Natural killer cell treated with Interleukin-12 subunit alpha and Interleukin-12 subunit beta and Interleukin-15 and Interleukin-18, amount 100 ng/mL, for 72 hours (primary cell): Measurements from ENCODE around the gene SEC16A. TPM values are rescaled to one million over a fixed set of nuclear protein-coding genes. Genes with fewer than 3 reads are reported as not detected.
"Not testable (repeated sequence)": the region's sequence is repeated elsewhere in the genome, so short reads cannot be mapped to it uniquely, and the experiment has no call there.

ENCODE experiments used
- ATAC-seq, 2 donors: fragments of 150-1000 bp; cut with Tn5 transposase in 1 of 2; sonication (Bioruptor Pico), chemical (Tn5 transposase) in 1 of 2; 2 replicates each; pipeline ENCODE4 v1.10.0; 2021
- DNase-seq: peaks from one replicate; pipeline ENCODE4 v3.0.0; 2022; ENCODE audit warnings: low spot score
- H3K27ac Mint-ChIP-seq, 2 donors: 1 replicate in 1 of 2; 2 replicates in 1 of 2; pipeline ENCODE4 v1.8.0; 2022; ENCODE audit warnings: mixed read lengths in 2 of 2, mild to moderate bottlenecking in 1 of 2, moderate library complexity in 1 of 2
- H3K27me3 Mint-ChIP-seq, 2 donors: 1 replicate in 1 of 2; 2 replicates in 1 of 2; pipeline ENCODE4 v1.8.0; 2022; ENCODE audit warnings: mixed read lengths in 2 of 2
- H3K36me3 Mint-ChIP-seq: one replicate; pipeline ENCODE4 v1.8.0; 2022; ENCODE audit warnings: mixed read lengths
- H3K4me1 Mint-ChIP-seq, 2 donors: 1 replicate in 1 of 2; 2 replicates in 1 of 2; pipeline ENCODE4 v1.8.0; 2022; ENCODE audit warnings: low read depth in 2 of 2, mixed read lengths in 2 of 2, mild to moderate bottlenecking in 1 of 2
- H3K4me3 Mint-ChIP-seq: one replicate; pipeline ENCODE4 v1.8.0; 2022; ENCODE audit warnings: mixed read lengths
- H3K9me3 Mint-ChIP-seq: 2 replicates; pipeline ENCODE4 v1.8.0; 2022; ENCODE audit warnings: mixed read lengths
- total RNA-seq, 2 donors: library from RNA; stranded (reverse); gene quantifications; one replicate each; pipeline ENCODE4 v1.2.3, GENCODE V29; 2022

SEC16A gene
- total RNA-seq, 2 donors from 2014 or later, result 104 to 121 TPM

- ATAC-seq, result no peak
- no peak for DNase-seq
- peaks cover 11% of the 10 kb centered on the region for H3K36me3 Mint-ChIP-seq
- H3K9me3 Mint-ChIP-seq, result no peaks in the 10 kb centered on the region
- no peaks in the 10 kb centered on the region for H3K27me3 Mint-ChIP-seq
- no peak overlapping the region for H3K4me3 Mint-ChIP-seq
- no peak overlapping the region for H3K27ac Mint-ChIP-seq
- H3K4me1 Mint-ChIP-seq, result no peaks in the 10 kb centered on the region
Observed at GRCh38 chr9:136418182-136419091, 64.4 kb downstream of the SEC16A start.

GRCh38 chr9:136416914-136417313 lies 65.9 kb downstream of the SEC16A start:
- no peak overlapping the region for H3K27ac Mint-ChIP-seq
- H3K4me3 Mint-ChIP-seq, result no peak overlapping the region
- no peak for DNase-seq
- peaks cover 3 to 7% of the 10 kb centered on the region in 2 donors for H3K4me1 Mint-ChIP-seq
- ATAC-seq, result no peak
- peaks cover 11% of the 10 kb centered on the region for H3K36me3 Mint-ChIP-seq
- no peaks in the 10 kb centered on the region for H3K27me3 Mint-ChIP-seq
- H3K9me3 Mint-ChIP-seq, result no peaks in the 10 kb centered on the region

DNA sequence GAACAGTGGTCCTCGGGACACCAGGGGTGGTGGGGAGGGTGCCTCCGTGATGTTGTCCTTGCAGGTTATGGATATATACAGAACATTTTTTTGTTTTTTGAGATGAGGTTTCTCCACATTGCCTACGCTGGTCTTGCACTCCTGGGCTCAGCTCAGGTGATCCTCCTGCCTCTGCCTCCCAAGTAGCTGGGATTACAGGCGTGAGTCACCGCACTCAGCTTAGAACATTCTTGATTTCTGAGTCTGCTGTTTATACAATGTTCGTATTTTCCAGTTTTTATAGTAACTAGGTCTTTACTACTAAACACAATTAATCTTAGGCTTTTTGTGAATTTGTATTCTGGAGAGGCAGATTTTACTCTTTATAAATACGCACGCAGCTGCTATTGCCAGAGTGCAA lies 66.4 kb downstream of the SEC16A start:
- Mint-ChIP-seq H3K9me3 (no peaks in the 10 kb centered on the region), H3K27ac (no peak overlapping the region), H3K27me3 (no peaks in the 10 kb centered on the region), H3K36me3 (peaks cover 11% of the 10 kb centered on the region), H3K4me1 (peaks cover 8 to 10% of the 10 kb centered on the region in 2 donors), H3K4me3 (no peak overlapping the region)
- DNase-seq (no peak), ATAC-seq (no peak)

DNA sequence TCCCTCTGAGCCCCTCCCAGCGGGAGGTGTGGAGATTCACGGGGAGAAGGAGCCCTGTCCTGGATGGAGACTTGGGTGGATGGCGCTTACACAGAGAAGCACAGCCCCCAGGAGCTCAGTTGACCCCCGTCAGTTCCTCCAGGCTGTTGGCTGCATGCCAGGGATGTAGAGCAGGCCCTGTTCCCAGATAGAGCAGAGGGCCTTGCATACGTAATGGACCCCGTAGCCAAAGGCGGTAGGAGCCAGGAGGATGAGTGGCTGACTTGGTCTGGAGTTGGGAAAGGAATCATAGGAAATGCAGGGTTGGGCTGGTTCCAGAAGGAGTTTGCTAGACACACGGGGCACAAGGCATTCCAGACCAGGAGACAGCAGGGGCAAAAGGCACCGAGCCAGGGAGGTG lies 69.9 kb downstream of the SEC16A start:
- Mint-ChIP-seq H3K27ac (no peak overlapping the region), H3K9me3 (no peaks in the 10 kb centered on the region), H3K27me3 (no peaks in the 10 kb centered on the region), H3K4me3 (no peak overlapping the region), H3K36me3 (peaks cover 21% of the 10 kb centered on the region), H3K4me1 (peaks cover 26 to 30% of the 10 kb centered on the region in 2 donors)
- ATAC-seq (no peak), DNase-seq (no peak)

GRCh38 chr9:136411378-136411777 lies 71.5 kb downstream of the SEC16A start:
- Mint-ChIP-seq H3K9me3 (no peaks in the 10 kb centered on the region), H3K27ac (peak overlapping the region; percentile 86 to 91), H3K4me3 (peak overlapping the region; percentile 90), H3K36me3 (peaks cover 16% of the 10 kb centered on the region), H3K4me1 (peaks cover 29 to 30% of the 10 kb centered on the region in 2 donors), H3K27me3 (no peaks in the 10 kb centered on the region)
- DNase-seq (no peak), ATAC-seq (no peak)

DNA sequence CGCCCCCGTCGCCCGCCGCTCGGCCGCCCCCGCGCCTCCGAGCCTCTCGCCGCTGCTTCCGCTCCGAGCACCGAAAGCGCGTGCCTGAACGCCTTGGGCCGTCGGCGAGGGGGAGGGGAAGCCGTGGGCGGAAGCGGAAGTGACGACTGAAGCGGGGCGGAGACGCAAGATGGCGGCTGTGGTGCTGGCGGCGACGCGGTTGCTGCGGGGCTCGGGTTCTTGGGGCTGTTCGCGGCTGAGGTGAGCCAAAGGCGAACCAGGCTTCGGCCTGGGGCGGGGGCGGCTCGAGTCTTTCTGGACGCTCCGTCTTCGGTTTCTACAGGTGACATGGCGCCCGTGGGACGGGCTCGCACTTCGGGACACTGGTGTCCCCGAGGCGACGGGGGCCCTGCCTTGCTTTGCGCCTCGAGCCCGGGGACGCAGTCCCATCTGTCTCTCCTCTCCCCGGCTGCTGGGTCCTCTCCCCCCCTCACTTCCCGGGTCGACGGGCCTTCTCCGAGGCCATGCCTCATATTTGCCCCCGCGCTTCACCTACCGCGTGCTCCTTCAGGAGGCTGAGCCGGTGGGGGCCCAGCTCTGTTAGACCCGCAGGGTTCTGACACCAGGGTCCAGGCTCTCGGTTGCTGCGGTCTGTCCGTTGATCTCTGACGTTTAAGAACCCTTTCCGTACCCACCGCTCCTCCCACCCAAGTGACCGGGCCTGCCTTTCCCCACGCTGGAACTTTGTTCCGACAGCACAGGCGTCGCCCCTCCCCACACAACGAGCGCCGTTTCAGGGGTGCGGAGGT lies 72.1 kb downstream of the SEC16A start, which contains the start of the genes ENTR1 and PMPCA:
ENTR1 (minus strand) TSS at position 115 of the 788 bp plus-strand sequence. CDS start 217 bp downstream, outside the sequence.
PMPCA (plus strand) TSS at position 159 of the 788 bp plus-strand sequence; CDS start at position 170, 11 bp downstream.
- Mint-ChIP-seq H3K36me3 (peaks cover 16% of the 10 kb centered on the region), H3K9me3 (no peaks in the 10 kb centered on the region), H3K4me1 (peaks cover 29 to 30% of the 10 kb centered on the region in 2 donors), H3K4me3 (peak within 1 kb of the TSS; percentile 90), H3K27ac (peak within 1 kb of the TSS; percentile 86 to 91), H3K27me3 (no peaks in the 10 kb centered on the region)
- ATAC-seq (peak; percentile 92 to 97), DNase-seq (peak; percentile 96)

DNA sequence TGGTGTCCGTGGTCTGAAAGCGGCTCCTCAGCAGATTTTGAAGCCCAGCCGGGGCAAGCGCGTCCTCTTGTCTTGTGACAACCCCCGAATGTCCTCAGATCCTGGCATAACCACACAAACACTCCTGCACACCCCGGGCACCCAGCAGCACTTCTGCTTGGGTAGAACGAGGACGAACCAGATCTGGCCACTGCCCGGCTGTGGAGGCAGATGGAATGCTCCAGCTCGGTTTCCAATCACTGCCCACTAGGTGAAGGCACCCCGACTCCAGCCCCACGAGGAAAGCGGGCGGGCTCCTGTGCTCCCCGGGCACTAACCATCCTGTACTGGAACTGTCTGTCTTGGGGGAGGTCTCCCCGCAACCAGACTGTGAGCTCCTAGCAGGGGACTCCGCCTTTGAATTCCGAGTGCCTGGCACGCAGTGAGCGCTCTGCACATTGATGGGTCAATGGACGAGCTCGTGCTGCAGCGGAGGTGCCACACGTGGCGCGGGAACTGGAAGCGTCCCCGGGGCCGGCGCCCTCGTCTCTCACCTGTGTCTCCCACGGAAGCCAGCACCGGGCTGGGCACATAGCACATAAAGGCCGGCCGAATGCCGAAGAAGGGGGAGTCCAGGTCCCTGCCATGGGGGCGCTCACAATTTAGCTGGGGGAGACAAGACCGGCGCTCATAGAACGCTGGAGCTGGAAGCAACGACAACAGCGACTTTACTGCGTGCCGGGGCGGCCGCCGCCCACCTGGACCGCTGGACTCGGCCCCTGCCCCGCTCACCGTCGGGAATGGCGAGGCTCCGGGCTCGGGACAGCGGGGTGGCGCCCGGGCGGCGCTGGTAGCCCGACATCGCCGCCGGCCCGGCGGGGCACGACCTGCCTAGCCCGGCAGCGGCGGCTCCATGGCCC lies 73.0 kb downstream of the SEC16A start:
- DNase-seq (no peak), ATAC-seq (peak; percentile 24 to 38)
- H3K4me1 Mint-ChIP-seq, result peaks cover 35 to 36% of the 10 kb centered on the region in 2 donors
- peak overlapping the region; percentile 86 to 91 for H3K27ac Mint-ChIP-seq
- H3K27me3 Mint-ChIP-seq, result no peaks in the 10 kb centered on the region
- peaks cover 16% of the 10 kb centered on the region for H3K36me3 Mint-ChIP-seq
- H3K4me3 Mint-ChIP-seq, result peak overlapping the region; percentile 90
- H3K9me3 Mint-ChIP-seq, result no peaks in the 10 kb centered on the region

GRCh38 chr9:136407911-136408310 lies 74.9 kb downstream of the SEC16A start:
- DNase-seq, result no peak
- Mint-ChIP-seq H3K27me3 (no peaks in the 10 kb centered on the region), H3K27ac (no peak overlapping the region)

GRCh38 chr9:136407061-136407460 lies 75.8 kb downstream of the SEC16A start:
- not testable (repeated sequence) for H3K4me3 Mint-ChIP-seq, ATAC-seq, H3K27ac Mint-ChIP-seq, H3K27me3 Mint-ChIP-seq, DNase-seq, H3K9me3 Mint-ChIP-seq
- H3K36me3 Mint-ChIP-seq, result peaks cover 10% of the 10 kb centered on the region
- peaks cover 46 to 48% of the 10 kb centered on the region in 2 donors for H3K4me1 Mint-ChIP-seq

More at GRCh38 chr9:136407911-136408310, 74.9 kb downstream of the SEC16A start:
- peaks cover 47 to 48% of the 10 kb centered on the region in 2 donors for H3K4me1 Mint-ChIP-seq
- H3K9me3 Mint-ChIP-seq, result no peaks in the 10 kb centered on the region
- peaks cover 10% of the 10 kb centered on the region for H3K36me3 Mint-ChIP-seq
- H3K4me3 Mint-ChIP-seq, result no peak overlapping the region
- ATAC-seq, result no peak

DNA sequence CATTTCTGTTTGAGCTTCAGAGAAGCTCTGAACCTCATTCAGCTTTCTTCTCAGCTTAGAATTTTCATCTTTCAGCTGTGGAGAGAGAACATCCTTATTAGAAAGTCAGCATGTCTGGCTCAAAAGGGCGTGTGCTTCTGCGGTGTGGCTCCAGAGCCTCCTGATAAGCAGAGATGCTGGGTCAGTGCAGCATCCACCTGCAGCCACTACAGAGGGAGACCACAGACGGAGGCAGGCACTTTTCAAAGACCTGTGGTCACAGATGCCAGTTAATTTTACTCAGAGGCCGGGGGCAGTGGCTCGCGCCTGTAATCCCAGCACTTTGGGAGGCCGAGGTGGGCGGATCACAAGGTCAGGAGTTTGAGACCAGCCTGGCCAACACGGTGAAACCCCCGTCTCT lies 76.9 kb downstream of the SEC16A start:
- DNase-seq, H3K36me3 Mint-ChIP-seq, H3K9me3 Mint-ChIP-seq, H3K4me3 Mint-ChIP-seq, H3K27me3 Mint-ChIP-seq, ATAC-seq, H3K27ac Mint-ChIP-seq: not testable (repeated sequence)
- peaks cover 43 to 44% of the 10 kb centered on the region in 2 donors for H3K4me1 Mint-ChIP-seq

- Mint-ChIP-seq H3K36me3 (peaks cover 5% of the 10 kb centered on the region), H3K9me3 (no peaks in the 10 kb centered on the region), H3K27me3 (no peaks in the 10 kb centered on the region), H3K27ac (peak overlapping the region; percentile 82 to 93), H3K4me1 (peaks cover 43 to 48% of the 10 kb centered on the region in 2 donors), H3K4me3 (peak overlapping the region; percentile 77)
- ATAC-seq (no peak), DNase-seq (no peak)
Observed at GRCh38 chr9:136405481-136405880, 77.4 kb downstream of the SEC16A start.

GRCh38 chr9:136404801-136405136 lies 78.1 kb downstream of the SEC16A start:
- peaks cover 40 to 46% of the 10 kb centered on the region in 2 donors for H3K4me1 Mint-ChIP-seq
- H3K27ac Mint-ChIP-seq, result peak overlapping the region; percentile 82 to 93
- ATAC-seq (no peak), DNase-seq (no peak)
- H3K9me3 Mint-ChIP-seq, result no peaks in the 10 kb centered on the region
- no peaks in the 10 kb centered on the region for H3K27me3 Mint-ChIP-seq
- H3K4me3 Mint-ChIP-seq, result peak overlapping the region; percentile 77
- H3K36me3 Mint-ChIP-seq, result peaks cover 5% of the 10 kb centered on the region
